ENCODE measurements around the gene WARS2. TPM values are rescaled to one million over a fixed set of nuclear protein-coding genes. Genes with fewer than 3 reads are reported as not detected.
"Not testable (repeated sequence)": the region's sequence is repeated elsewhere in the genome, so short reads cannot be mapped to it uniquely, and the experiment has no call there.

The WARS2 gene
- total RNA-seq (2014; rRNA removed; shearing (Covaris generic); ENCODE audit: low replicate concordance) = 29.0 and 37.9 TPM in 2 replicates

GRCh38 chr1:119140177-119141019 is at the start of gene WARS2:
TSS of gene WARS2 (minus strand) at chr1:119140653. CDS start at chr1:119140644, 9 bp downstream.
- H3K27me3 ChIP-seq = no peaks in the 10 kb centered on the region
- no peaks in the 10 kb centered on the region for H3K9me3 ChIP-seq
- peak within 1 kb of the TSS; percentile 91 for H3K4me3 ChIP-seq
- DNase-seq = peak; percentile 98
- 0 out of 2 replicates have a peak, but pooled peaks cover 3% of the 10 kb centered on the region for H3K36me3 ChIP-seq

DNA sequence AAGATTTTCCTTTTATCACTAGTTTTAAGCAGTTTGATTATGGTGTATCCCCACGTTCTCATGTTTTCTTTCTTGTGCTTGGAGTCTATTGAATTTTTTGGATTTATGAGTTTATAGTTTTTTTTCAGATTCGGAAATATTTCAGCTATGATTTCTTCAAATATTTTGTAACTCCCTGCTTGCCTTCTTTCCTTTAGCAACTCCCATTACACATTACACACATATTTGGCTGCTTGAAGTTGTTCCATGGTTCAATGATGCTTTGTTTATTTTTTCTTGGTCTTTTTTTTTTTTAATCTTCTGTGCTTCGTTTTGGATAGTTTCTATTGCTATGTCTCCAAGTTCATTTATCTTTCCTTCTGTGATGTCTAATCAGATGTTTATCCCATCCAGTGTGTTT is 48.5 kb upstream of the WARS2 start:
- H3K36me3 ChIP-seq = no peaks in the 10 kb centered on the region; the same call in 1 of the 2 replicates
- peaks cover 8% of the 10 kb centered on the region; the same call in 1 of the 2 replicates for H3K9me3 ChIP-seq
- no peaks in the 10 kb centered on the region for H3K27me3 ChIP-seq
- DNase-seq = no peak
- no peak overlapping the region for H3K4me3 ChIP-seq

DNA sequence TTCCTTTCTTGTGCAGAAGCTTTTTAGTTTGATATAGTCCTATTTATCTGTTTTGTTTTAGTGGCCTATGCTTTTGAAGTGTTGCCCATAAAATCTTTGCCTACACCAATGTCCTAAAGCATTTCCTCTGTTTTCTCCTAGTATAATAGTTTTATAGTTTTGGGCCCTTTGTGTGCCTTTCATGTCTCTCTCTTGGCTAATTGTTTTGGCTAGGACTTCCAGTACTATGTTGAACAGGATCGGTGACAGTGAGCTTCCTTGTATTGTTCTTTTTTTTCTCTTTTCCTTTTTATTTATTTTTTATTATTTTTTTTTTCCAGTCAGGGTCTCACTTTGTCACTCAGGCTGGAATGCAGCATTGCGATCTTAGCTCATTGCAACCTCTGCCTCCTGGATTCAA is 47.0 kb upstream of the WARS2 start:
- peaks cover 8% of the 10 kb centered on the region; the same call in 1 of the 2 replicates for H3K9me3 ChIP-seq
- DNase-seq = no peak
- H3K36me3 ChIP-seq = no peaks in the 10 kb centered on the region; the same call in 1 of the 2 replicates
- H3K27me3 ChIP-seq = no peaks in the 10 kb centered on the region
- H3K4me3 ChIP-seq = no peak overlapping the region

DNA sequence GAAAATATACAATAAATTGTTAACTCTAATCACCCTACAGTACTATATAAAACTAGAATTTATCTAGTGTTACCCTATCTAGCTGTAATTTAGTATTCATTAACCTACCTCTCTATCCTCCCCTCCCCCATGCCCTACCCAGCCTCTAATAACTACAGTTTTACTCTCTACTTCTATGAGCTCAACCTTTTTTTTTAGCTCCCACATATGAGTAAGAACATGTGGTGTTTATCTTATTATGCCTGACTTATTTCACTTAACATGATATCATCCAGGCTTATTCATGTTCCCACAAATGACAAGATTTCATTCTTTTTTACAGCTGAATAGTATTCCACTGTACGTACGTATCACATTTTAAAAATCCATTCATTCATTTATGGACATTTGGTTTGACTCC is 46.0 kb upstream of the WARS2 start:
- no peak for DNase-seq

GRCh38 chr1:119184972-119185371 is 44.5 kb upstream of the WARS2 start:
- Histone ChIP-seq H3K4me3 (no peak overlapping the region), H3K36me3 (peaks cover 3% of the 10 kb centered on the region; the same call in 1 of the 2 replicates), H3K27me3 (no peaks in the 10 kb centered on the region), H3K9me3 (peaks cover 8% of the 10 kb centered on the region; the same call in 1 of the 2 replicates)
- DNase-seq = no peak

More for the DNA sequence above, 46.0 kb upstream of the WARS2 start:
- H3K4me3 ChIP-seq = no peak overlapping the region
- H3K9me3 ChIP-seq = peaks cover 8% of the 10 kb centered on the region; the same call in 1 of the 2 replicates
- no peaks in the 10 kb centered on the region; the same call in 1 of the 2 replicates for H3K36me3 ChIP-seq
- no peaks in the 10 kb centered on the region for H3K27me3 ChIP-seq

- peaks cover 13% of the 10 kb centered on the region for H3K36me3 ChIP-seq
- H3K4me3 ChIP-seq = no peak overlapping the region
- no peak for DNase-seq
- H3K9me3 ChIP-seq = peaks cover under 1% of the 10 kb centered on the region; the same call in 1 of the 2 replicates
- no peaks in the 10 kb centered on the region for H3K27me3 ChIP-seq
Observed at GRCh38 chr1:119181218-119181617, 40.8 kb upstream of the WARS2 start.

DNA sequence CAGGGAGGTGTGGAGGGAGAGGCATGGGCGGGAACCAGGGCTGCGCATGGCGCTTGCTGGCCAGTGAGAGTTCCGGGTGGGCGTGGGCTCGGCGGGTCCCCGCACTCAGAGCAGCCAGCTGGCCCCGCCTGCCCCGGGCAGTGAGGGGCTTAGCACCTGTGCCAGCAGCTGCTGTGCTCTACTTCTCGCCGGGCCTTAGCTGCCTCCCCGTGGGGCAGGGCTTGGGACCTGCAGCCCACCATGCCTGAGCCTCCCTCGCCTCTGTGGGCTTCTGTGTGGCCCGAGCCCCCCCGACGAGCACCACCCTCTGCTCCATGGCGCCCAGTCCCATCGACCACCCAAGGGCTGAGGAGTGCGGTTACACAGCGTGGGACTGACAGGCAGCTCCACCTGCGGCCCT is 38.6 kb upstream of the WARS2 start:
- Histone ChIP-seq H3K4me3 (no peak overlapping the region), H3K36me3 (peaks cover 13% of the 10 kb centered on the region), H3K9me3 (no peaks in the 10 kb centered on the region), H3K27me3 (no peaks in the 10 kb centered on the region)
- no peak for DNase-seq

DNA sequence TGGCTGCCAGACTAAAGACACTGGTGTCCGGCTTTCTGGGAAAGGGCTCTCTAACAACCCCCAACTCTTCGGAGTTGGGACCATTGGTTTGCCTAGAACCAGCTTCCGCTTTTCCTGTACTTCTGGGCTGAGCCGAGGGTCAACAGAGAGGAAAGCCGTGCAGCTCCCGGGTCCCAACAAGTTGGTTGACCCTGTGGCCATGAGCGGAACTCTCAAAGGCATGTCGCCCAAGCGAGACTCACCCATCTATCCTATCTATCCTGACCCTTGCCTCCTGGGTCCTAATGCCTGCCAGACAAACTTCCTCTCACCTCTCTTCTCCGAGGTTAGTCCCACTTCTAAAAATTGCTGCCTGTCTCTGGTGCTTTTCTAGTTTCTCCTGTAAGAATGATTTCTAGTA is 32.5 kb upstream of the WARS2 start:
- not testable (repeated sequence) for H3K9me3 ChIP-seq, H3K27me3 ChIP-seq, DNase-seq, H3K4me3 ChIP-seq, H3K36me3 ChIP-seq

GRCh38 chr1:119171381-119172010 is 31.0 kb upstream of the WARS2 start:
- H3K27me3 ChIP-seq, H3K4me3 ChIP-seq, H3K9me3 ChIP-seq, DNase-seq, H3K36me3 ChIP-seq: not testable (repeated sequence)

DNA sequence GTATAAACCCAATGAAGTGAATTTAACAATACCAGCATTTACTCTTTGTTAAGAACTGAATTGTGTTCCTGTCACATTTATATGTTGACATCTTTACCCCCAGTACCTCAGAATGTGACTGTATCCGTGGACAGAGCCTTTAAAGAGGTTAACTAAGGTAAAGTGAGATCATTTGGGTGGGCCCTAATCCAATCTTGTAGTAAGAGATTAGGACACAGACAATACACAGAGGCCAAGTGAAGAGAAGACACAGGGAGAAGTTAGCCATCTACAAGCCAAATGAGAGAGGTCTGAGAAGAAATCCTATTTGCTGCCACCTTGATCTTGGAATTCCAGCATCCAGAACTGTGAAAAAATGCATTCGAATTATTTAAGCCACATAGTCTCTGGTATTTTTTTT is 22.9 kb upstream of the WARS2 start:
- no peak for DNase-seq
- Histone ChIP-seq H3K27me3 (no peaks in the 10 kb centered on the region), H3K9me3 (no peaks in the 10 kb centered on the region), H3K4me3 (no peak overlapping the region), H3K36me3 (peaks cover 18% of the 10 kb centered on the region)

DNA sequence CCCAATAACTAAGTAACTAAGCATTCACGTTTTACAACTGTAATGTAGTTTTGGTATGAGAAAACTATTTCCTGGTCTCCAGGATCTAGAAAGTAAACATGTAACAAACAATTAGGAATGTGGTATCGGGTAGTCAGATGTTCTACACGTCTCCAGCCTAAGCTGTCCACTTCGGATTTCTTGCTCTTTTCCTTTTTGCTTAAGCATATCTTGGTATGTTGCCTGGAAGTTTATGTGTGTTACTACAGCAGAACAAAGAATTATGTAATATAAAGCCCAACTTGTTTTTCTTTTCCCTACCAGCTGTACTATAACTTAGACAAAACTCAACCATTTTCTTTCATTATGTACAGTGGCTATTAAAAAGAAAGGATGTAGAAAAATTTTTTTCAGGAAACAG is 20.4 kb upstream of the WARS2 start:
- H3K4me3 ChIP-seq = no peak overlapping the region
- H3K9me3 ChIP-seq = no peaks in the 10 kb centered on the region
- peaks cover 32% of the 10 kb centered on the region for H3K36me3 ChIP-seq
- DNase-seq = no peak
- no peaks in the 10 kb centered on the region for H3K27me3 ChIP-seq

DNA sequence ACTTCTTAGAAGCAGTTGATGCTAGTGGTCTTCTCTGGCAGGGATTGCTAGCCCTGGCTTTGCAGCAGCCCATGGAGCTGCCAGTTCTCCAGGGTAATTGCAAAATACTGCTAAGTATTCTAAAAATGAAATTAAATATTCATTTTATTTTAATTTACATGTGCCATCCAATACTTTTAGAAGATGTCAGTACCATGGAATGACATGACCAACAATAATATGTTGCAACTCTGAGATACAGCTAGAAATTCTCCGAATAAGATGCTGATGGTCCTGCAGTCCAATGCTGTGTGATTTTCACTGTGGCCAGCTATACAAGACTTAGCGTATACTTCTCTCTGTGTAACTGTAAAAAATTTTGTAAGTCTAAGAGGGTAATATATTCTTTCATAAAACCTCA is 20.0 kb upstream of the WARS2 start:
- no peak for DNase-seq
- Histone ChIP-seq H3K36me3 (peaks cover 35% of the 10 kb centered on the region), H3K27me3 (no peaks in the 10 kb centered on the region), H3K9me3 (no peaks in the 10 kb centered on the region; the same call in 1 of the 2 replicates), H3K4me3 (no peak overlapping the region)

- H3K36me3 ChIP-seq = peaks cover 39% of the 10 kb centered on the region
- H3K4me3 ChIP-seq = no peak overlapping the region
- DNase-seq = no peak
- H3K27me3 ChIP-seq = no peaks in the 10 kb centered on the region
- peaks cover 3% of the 10 kb centered on the region; the same call in 1 of the 2 replicates for H3K9me3 ChIP-seq
Observed at GRCh38 chr1:119159966-119160365, 19.5 kb upstream of the WARS2 start.

DNA sequence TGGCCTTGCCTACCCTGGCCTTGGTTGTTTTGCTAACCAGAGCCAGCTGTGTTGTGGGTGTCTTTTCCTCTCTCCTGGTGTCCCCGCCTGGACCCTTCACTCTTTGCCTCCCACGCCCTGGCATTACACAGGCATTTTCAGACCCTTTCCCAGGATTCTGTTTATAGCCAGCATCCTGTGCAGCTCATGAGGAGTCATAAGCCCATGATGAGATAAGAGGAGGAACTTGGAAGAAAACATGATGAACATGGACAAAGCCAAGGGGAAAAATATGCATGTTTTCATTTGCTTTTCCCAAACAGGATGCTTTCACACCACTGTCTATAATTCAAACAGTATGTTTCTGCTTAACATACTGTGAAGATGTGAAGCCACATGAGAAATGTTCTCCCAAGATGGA is 18.7 kb upstream of the WARS2 start:
- H3K9me3 ChIP-seq = peaks cover 6% of the 10 kb centered on the region; the same call in 1 of the 2 replicates
- peaks cover 42% of the 10 kb centered on the region for H3K36me3 ChIP-seq
- no peak overlapping the region for H3K4me3 ChIP-seq
- peak; percentile 80 for DNase-seq
- no peaks in the 10 kb centered on the region for H3K27me3 ChIP-seq

GRCh38 chr1:119156761-119157160 is 16.3 kb upstream of the WARS2 start:
- H3K9me3 ChIP-seq = peaks cover 10% of the 10 kb centered on the region
- not testable (repeated sequence) for H3K27me3 ChIP-seq, H3K4me3 ChIP-seq, DNase-seq
- H3K36me3 ChIP-seq = peaks cover 46% of the 10 kb centered on the region

GRCh38 chr1:119155069-119155468 is 14.6 kb upstream of the WARS2 start:
- H3K27me3 ChIP-seq, DNase-seq, H3K4me3 ChIP-seq: not testable (repeated sequence)
- H3K9me3 ChIP-seq = peaks cover 10% of the 10 kb centered on the region
- peaks cover 46% of the 10 kb centered on the region for H3K36me3 ChIP-seq

DNA sequence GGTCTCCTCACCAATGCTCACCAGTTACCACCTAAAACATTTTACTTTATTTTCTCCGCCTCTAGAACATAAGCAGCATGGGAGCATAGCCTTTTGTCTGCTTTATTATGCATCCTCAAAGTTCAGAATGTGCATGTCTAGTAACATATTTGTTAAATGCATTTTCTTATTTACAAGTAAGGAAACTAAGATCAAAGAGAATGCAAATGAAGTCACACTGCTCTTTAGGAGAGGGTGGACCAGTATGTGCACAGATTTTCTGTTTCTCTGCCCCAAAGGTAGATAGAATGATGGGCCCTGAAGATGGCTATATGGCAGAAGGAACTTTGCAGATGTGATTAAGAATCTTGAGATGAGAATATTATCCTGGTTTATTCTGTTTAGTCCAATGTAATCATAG is 9.7 kb upstream of the WARS2 start:
- DNase-seq = no peak
- Histone ChIP-seq H3K36me3 (peaks cover 33% of the 10 kb centered on the region), H3K27me3 (no peaks in the 10 kb centered on the region), H3K4me3 (no peak overlapping the region), H3K9me3 (peaks cover 9% of the 10 kb centered on the region)

All from MG63 (cell line).